ENCODE measurements around the gene FAM151A. TPM values are rescaled to one million over a fixed set of nuclear protein-coding genes. Genes with fewer than 3 reads are reported as not detected.
"Not testable (repeated sequence)": the region's sequence is repeated elsewhere in the genome, so short reads cannot be mapped to it uniquely, and the experiment has no call there.

FAM151A gene
- total and polyA plus RNA-seq, 2 experiments from 2014 or later, result 0.10 TPM; not detected in 1

DNA sequence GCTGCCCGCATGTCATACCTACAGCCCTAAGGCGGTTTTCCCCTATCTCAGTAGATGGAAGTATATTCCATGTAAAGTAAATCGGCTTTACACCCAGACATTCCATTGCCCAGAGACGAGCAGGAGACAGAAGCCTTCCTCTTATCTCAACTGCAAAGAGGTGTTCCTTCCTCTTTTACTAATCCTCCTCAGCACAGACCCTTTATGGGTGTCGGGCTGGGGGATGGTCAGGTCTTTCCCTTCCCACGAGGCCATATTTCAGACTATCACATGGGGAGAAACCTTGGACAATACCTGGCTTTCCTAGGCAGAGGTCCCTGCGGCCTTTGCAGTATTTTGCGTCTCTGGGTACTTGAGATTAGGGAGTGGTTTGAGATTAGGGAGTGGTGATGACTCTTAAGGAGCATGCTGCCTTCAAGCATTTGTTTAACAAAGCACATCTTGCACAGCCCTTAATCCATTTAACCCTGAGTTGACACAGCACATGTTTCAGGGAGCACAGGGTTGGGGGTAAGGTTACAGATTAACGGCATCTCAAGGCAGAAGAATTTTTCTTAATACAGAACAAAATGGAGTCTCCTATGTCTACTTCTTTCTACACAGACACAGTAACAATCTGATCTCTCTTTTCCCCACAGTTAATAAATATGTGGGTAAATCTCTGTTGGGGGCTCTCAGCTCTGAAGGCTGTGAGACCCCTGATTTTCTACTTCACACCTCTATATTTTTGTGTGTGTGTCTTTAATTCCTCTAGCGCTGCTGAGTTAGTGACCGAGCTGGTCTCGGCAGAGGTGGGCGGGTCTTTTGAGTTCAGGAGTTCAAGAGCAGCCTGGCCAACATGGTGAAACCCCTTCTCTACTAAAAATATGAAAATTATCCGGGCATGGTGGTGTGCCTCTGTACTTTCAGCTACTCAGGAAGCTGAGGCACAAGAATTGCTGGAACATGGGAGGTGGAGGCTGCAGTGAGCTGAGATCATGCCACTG is 13.4 kb upstream of the FAM151A start:
- H3K27me3 ChIP-seq (ENCODE audit: insufficient read depth); H3K9me2 ChIP-seq (ENCODE audit: insufficient read depth); H3K79me2 ChIP-seq (replicated peaks; ENCODE audit: insufficient read depth); H2AFZ ChIP-seq; DNase-seq (ENCODE audit: low spot score); H3K27ac Mint-ChIP-seq; H4K20me1 ChIP-seq (replicated peaks; ENCODE audit: insufficient read depth); H3K27ac ChIP-seq (ENCODE audit: low read depth); ATAC-seq; H3K27me3 Mint-ChIP-seq (ENCODE audit: insufficient read depth, low read depth, poor library complexity); H3K36me3 ChIP-seq (ENCODE audit: insufficient read depth); H3K4me3 ChIP-seq; H3K4me1 ChIP-seq (ENCODE audit: insufficient read depth); H3K4me1 Mint-ChIP-seq; H3K4me2 ChIP-seq; H3K4me3 Mint-ChIP-seq; H3K36me3 Mint-ChIP-seq (ENCODE audit: low read depth); H3F3A ChIP-seq (replicated peaks; ENCODE audit: low read depth): not testable (repeated sequence)
- peaks cover 24% of the 10 kb centered on the region for H3K9me3 Mint-ChIP-seq

DNA sequence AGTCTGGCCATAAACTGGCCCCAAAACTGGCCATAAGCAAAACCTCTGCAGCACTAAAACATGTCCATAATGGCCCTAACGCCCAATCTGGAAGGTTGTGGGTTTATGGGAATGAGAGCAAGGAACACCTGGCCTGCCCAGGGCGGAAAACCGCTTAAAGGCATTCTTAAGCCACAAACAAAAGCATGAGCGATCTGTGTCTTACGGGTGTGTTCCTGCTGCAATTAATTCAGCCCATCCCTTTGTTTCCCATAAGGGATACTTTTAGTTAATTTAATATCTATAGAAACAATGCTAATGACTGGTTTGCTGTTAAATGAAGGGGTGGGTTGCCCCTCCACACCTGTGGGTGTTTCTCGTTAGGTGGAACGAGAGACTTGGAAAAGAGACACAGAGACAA is 12.5 kb upstream of the FAM151A start:
- DNase-seq (ENCODE audit: low spot score); H3K36me3 Mint-ChIP-seq (ENCODE audit: low read depth); H3K27me3 ChIP-seq (ENCODE audit: insufficient read depth); ATAC-seq; H3K4me3 Mint-ChIP-seq; H3K9me2 ChIP-seq (ENCODE audit: insufficient read depth); H3K27me3 Mint-ChIP-seq (ENCODE audit: insufficient read depth, low read depth, poor library complexity); H3K36me3 ChIP-seq (ENCODE audit: insufficient read depth); H3K27ac Mint-ChIP-seq; H3K79me2 ChIP-seq (replicated peaks; ENCODE audit: insufficient read depth); H3F3A ChIP-seq (replicated peaks; ENCODE audit: low read depth); H4K20me1 ChIP-seq (replicated peaks; ENCODE audit: insufficient read depth); H3K27ac ChIP-seq (ENCODE audit: low read depth); H2AFZ ChIP-seq; H3K4me1 Mint-ChIP-seq; H3K4me1 ChIP-seq (ENCODE audit: insufficient read depth); H3K4me2 ChIP-seq; H3K4me3 ChIP-seq: not testable (repeated sequence)
- peaks cover 28% of the 10 kb centered on the region for H3K9me3 Mint-ChIP-seq

DNA sequence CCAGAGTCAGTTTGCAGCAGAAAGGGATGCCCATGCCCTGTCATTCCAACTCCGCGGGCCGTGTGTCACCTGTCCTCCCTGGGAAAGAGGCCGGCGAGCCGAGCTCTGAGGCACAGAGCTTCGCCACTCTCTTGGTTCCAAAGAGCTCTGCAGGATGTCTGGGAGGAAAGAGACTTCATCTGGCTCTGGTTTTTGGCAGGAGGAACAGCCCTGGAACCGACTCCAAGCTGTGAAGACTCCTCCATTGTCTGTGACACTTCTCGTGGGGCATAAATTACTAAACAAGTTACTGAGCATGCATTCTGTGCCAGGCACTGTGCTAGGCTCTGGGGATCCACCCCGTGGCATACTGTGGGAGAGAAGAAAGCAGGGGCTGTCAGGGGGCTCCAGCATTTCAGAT is 3.9 kb upstream of the FAM151A start:
- no peak for TF ChIP-seq NANOG (IDR thresholded peaks at IDR 0.05; ENCODE audit: borderline replicate concordance)
- TF ChIP-seq, protein P1, sequence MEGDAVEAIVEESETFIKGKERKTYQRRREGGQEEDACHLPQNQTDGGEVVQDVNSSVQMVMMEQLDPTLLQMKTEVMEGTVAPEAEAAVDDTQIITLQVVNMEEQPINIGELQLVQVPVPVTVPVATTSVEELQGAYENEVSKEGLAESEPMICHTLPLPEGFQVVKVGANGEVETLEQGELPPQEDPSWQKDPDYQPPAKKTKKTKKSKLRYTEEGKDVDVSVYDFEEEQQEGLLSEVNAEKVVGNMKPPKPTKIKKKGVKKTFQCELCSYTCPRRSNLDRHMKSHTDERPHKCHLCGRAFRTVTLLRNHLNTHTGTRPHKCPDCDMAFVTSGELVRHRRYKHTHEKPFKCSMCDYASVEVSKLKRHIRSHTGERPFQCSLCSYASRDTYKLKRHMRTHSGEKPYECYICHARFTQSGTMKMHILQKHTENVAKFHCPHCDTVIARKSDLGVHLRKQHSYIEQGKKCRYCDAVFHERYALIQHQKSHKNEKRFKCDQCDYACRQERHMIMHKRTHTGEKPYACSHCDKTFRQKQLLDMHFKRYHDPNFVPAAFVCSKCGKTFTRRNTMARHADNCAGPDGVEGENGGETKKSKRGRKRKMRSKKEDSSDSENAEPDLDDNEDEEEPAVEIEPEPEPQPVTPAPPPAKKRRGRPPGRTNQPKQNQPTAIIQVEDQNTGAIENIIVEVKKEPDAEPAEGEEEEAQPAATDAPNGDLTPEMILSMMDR (conservative IDR thresholded peaks at IDR 0.05; ENCODE audit: low read depth in 2 of 2), result no peak
- TF ChIP-seq, protein P2, sequence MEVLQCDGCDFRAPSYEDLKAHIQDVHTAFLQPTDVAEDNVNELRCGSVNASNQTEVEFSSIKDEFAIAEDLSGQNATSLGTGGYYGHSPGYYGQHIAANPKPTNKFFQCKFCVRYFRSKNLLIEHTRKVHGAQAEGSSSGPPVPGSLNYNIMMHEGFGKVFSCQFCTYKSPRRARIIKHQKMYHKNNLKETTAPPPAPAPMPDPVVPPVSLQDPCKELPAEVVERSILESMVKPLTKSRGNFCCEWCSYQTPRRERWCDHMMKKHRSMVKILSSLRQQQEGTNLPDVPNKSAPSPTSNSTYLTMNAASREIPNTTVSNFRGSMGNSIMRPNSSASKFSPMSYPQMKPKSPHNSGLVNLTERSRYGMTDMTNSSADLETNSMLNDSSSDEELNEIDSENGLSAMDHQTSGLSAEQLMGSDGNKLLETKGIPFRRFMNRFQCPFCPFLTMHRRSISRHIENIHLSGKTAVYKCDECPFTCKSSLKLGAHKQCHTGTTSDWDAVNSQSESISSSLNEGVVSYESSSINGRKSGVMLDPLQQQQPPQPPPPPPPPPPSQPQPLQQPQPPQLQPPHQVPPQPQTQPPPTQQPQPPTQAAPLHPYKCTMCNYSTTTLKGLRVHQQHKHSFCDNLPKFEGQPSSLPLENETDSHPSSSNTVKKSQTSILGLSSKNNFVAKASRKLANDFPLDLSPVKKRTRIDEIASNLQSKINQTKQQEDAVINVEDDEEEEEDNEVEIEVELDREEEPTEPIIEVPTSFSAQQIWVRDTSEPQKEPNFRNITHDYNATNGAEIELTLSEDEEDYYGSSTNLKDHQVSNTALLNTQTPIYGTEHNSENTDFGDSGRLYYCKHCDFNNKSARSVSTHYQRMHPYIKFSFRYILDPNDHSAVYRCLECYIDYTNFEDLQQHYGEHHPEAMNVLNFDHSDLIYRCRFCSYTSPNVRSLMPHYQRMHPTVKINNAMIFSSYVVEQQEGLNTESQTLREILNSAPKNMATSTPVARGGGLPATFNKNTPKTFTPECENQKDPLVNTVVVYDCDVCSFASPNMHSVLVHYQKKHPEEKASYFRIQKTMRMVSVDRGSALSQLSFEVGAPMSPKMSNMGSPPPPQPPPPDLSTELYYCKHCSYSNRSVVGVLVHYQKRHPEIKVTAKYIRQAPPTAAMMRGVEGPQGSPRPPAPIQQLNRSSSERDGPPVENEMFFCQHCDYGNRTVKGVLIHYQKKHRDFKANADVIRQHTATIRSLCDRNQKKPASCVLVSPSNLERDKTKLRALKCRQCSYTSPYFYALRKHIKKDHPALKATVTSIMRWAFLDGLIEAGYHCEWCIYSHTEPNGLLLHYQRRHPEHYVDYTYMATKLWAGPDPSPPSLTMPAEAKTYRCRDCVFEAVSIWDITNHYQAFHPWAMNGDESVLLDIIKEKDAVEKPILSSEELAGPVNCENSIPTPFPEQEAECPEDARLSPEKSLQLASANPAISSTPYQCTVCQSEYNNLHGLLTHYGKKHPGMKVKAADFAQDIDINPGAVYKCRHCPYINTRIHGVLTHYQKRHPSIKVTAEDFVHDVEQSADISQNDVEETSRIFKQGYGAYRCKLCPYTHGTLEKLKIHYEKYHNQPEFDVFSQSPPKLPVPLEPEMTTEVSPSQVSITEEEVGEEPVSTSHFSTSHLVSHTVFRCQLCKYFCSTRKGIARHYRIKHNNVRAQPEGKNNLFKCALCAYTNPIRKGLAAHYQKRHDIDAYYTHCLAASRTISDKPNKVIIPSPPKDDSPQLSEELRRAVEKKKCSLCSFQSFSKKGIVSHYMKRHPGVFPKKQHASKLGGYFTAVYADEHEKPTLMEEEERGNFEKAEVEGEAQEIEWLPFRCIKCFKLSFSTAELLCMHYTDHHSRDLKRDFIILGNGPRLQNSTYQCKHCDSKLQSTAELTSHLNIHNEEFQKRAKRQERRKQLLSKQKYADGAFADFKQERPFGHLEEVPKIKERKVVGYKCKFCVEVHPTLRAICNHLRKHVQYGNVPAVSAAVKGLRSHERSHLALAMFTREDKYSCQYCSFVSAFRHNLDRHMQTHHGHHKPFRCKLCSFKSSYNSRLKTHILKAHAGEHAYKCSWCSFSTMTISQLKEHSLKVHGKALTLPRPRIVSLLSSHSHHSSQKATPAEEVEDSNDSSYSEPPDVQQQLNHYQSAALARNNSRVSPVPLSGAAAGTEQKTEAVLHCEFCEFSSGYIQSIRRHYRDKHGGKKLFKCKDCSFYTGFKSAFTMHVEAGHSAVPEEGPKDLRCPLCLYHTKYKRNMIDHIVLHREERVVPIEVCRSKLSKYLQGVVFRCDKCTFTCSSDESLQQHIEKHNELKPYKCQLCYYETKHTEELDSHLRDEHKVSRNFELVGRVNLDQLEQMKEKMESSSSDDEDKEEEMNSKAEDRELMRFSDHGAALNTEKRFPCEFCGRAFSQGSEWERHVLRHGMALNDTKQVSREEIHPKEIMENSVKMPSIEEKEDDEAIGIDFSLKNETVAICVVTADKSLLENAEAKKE (CRISPR knock-in tag; IDR thresholded peaks at IDR 0.05), result no peak
- TF ChIP-seq, protein P3, sequence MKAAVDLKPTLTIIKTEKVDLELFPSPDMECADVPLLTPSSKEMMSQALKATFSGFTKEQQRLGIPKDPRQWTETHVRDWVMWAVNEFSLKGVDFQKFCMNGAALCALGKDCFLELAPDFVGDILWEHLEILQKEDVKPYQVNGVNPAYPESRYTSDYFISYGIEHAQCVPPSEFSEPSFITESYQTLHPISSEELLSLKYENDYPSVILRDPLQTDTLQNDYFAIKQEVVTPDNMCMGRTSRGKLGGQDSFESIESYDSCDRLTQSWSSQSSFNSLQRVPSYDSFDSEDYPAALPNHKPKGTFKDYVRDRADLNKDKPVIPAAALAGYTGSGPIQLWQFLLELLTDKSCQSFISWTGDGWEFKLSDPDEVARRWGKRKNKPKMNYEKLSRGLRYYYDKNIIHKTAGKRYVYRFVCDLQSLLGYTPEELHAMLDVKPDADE (IDR thresholded peaks at IDR 0.05), result no peak
- Mint-ChIP-seq H3K27me3 (ENCODE audit: insufficient read depth, low read depth, poor library complexity) (peaks cover 9% of the 10 kb centered on the region), H3K27ac (no peak overlapping the region), H3K4me1 (no peaks in the 10 kb centered on the region), H3K4me3 (no peak overlapping the region), H3K36me3 (ENCODE audit: low read depth) (peaks cover 6% of the 10 kb centered on the region; the same call in 2 of the 3 replicates), H3K9me3 (peaks cover 10% of the 10 kb centered on the region)
- Histone ChIP-seq H3K9me2 (ENCODE audit: insufficient read depth) (no peaks in the 10 kb centered on the region), H3K4me3 (no peak overlapping the region), H3K27ac (ENCODE audit: low read depth) (no peak overlapping the region), H2AFZ (no peak overlapping the region), H3F3A (replicated peaks; ENCODE audit: low read depth) (no peaks in the 10 kb centered on the region), H3K4me2 (no peak overlapping the region), H4K20me1 (replicated peaks; ENCODE audit: insufficient read depth) (no peaks in the 10 kb centered on the region), H3K79me2 (replicated peaks; ENCODE audit: insufficient read depth) (no peaks in the 10 kb centered on the region), H3K4me1 (ENCODE audit: insufficient read depth) (no peaks in the 10 kb centered on the region), H3K36me3 (ENCODE audit: insufficient read depth) (no peaks in the 10 kb centered on the region), H3K27me3 (ENCODE audit: insufficient read depth) (no peaks in the 10 kb centered on the region)
- ATAC-seq (no peak), DNase-seq (ENCODE audit: low spot score) (no peak)

Measured in GM23338 (cell line).